Breast epithelium (tissue), 4 donors: ENCODE measurements around the gene RPUSD1. TPM values are rescaled to one million over a fixed set of nuclear protein-coding genes. Genes with fewer than 3 reads are reported as not detected.
A peak's percentile ranks its signal among the peaks of the same experiment; 100 is the strongest.

Experiments
- DNase-seq, 2 donors: peaks; one replicate each; pipeline ENCODE4 v3.0.0-alpha.2; 2019; ENCODE audit warnings: low spot score in 2 of 2
- H3K27ac ChIP-seq, 2 donors: fragments of 200-600 bp; sonication (generic) in 1 of 2; one replicate each; pipeline ENCODE4 v1.5.1; 2016 to 2019; ENCODE audit warnings: mild to moderate bottlenecking in 1 of 2
- H3K27me3 ChIP-seq, 2 donors: fragments of 200-600 bp; sonication (generic) in 1 of 2; one replicate each; pipeline versions ENCODE4 v1.5.1 to v1.6.0; 2017 to 2019; ENCODE audit warnings: control low read depth in 1 of 2, mild to moderate bottlenecking in 1 of 2
- H3K36me3 ChIP-seq: fragments of 200-600 bp; one replicate; pipeline ENCODE4 v1.5.1; 2019
- H3K4me1 ChIP-seq, 2 donors: fragments of 200-600 bp; sonication (generic); one replicate each; pipeline ENCODE4 v1.5.1; 2016 to 2019; ENCODE audit warnings: control low read depth in 1 of 2
- H3K4me3 ChIP-seq, 3 donors: fragments of 200-600 bp; sonication (generic); 1 replicate in 2 of 3; 2 replicates in 1 of 3; pipeline ENCODE4 v1.5.1; 2016 to 2019; ENCODE audit warnings: mild to moderate bottlenecking in 3 of 3, moderate library complexity in 2 of 3
- H3K9me3 ChIP-seq, 2 donors: fragments of 200-600 bp; sonication (generic) in 1 of 2; one replicate each; pipeline ENCODE4 v1.5.1; 2016 to 2019; ENCODE audit warnings: control low read depth in 1 of 2
- CTCF ChIP-seq, 3 donors: fragments of 450-650 bp; IDR thresholded peaks; one replicate each; pipeline ENCODE4 v1.5.1; 2016 to 2017; ENCODE audit warnings: antibody characterized with exemption in 3 of 3, mild to moderate bottlenecking in 3 of 3, moderate library complexity in 3 of 3
- POLR2A ChIP-seq: fragments of 450-650 bp; IDR thresholded peaks from one replicate; pipeline ENCODE4 v1.6.1; 2016; ENCODE audit warnings: antibody characterized with exemption, mild to moderate bottlenecking, moderate library complexity
- POLR2AphosphoS5 ChIP-seq, 3 donors: sonication (generic); formaldehyde crosslinking; IDR thresholded peaks; one replicate each; pipeline ENCODE4 v1.6.1; 2017; ENCODE audit warnings: antibody characterized with exemption in 3 of 3
- intact Hi-C: fragments of 100-400 bp; cut with DNase I; formaldehyde crosslinking; loops from one replicate; pipeline ENCODE4 v1.15.1; 2023; ENCODE audit warnings: low total_unique reads
- total RNA-seq, 3 donors: library from RNA; depleted of rRNA; stranded (reverse); fragments of >200 nt; gene quantifications; one replicate each; pipeline ENCODE4 v1.1.0, GENCODE V29; 2016

Gene RPUSD1
- total RNA-seq, 3 donors from 2014 or later: 13.1 to 18.4 (median 16.1) TPM

DNA sequence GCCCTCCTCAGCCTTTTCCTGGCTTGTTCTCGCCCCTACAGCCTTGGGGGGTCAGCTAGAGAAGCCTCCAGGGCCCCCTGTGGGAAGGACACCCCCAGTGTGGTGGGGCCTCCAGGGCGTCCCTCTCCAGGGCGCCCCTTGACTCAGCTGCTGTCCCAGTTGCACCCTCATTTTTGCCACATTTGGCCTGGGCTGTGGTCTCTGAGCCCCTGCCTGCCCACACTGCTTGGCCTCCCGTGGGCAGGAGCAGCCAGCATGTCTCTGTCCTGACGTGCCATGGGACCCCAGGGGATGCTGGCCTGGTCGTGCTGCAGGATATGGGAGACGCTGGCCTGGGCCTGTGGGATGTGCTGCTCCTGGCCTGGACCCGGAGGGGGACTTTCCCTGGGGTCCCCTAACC lies 5.2 kb upstream of the RPUSD1 start:
- intact Hi-C loops: no loop called here
- no peak for DNase-seq
- TF ChIP-seq POLR2A (no peak), POLR2AphosphoS5 (IDR thresholded peaks at IDR 0.05) (no peak), CTCF (IDR thresholded peaks at IDR 0.05) (no peak)
- no peak overlapping the region for H3K27ac ChIP-seq
- H3K27me3 ChIP-seq: peaks cover 3 to 14% of the 10 kb centered on the region in 2 donors
- H3K36me3 ChIP-seq: no peaks in the 10 kb centered on the region
- no peaks in the 10 kb centered on the region for H3K9me3 ChIP-seq
- H3K4me3 ChIP-seq: no peak overlapping the region
- peaks cover 5 to 8% of the 10 kb centered on the region in 2 donors for H3K4me1 ChIP-seq

DNA sequence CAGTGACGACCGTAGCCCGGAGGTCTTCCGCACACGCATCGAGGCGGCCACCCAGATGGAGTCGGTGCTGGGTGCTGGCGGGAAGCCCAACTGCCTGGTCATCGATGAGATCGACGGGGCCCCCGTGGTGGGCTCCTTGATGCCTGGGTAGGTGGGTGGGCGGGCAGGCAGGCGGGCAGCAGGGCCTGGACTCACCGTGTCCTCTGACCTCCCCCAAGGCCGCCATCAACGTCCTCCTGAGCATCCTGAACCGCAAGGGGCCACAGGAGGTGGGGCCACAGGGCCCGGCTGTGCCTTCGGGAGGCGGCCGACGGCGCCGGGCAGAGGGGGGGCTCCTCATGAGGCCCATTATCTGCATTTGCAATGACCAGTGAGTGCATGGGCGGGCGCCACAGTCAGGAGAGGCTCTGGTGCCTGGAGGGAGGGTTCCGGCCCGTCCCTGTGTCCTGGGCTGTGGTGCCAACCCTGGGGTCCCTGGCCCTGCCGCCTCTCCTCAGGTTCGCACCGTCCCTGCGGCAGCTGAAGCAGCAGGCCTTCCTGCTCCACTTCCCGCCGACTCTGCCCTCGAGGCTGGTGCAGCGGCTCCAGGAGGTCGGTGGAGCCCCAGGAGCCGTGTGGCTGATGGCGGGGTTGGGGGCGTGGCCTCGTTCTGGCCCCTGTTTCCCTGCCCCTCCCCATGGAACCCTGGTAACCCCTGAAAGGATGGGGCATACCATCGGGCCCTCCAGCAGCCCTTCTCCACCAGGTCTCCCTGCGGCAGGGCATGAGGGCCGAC lies 4.2 kb upstream of the RPUSD1 start:
- Histone ChIP-seq H3K4me1 (peaks cover 5 to 8% of the 10 kb centered on the region in 2 donors), H3K9me3 (no peaks in the 10 kb centered on the region), H3K27me3 (peaks cover 3 to 10% of the 10 kb centered on the region in 2 donors), H3K4me3 (no peak overlapping the region), H3K27ac (no peak overlapping the region), H3K36me3 (no peaks in the 10 kb centered on the region)
- DNase-seq: no peak
- no peak for TF ChIP-seq CTCF (IDR thresholded peaks at IDR 0.05)
- TF ChIP-seq POLR2AphosphoS5 (IDR thresholded peaks at IDR 0.05): no peak
- no peak for TF ChIP-seq POLR2A
- intact Hi-C loops: no loop called here

DNA sequence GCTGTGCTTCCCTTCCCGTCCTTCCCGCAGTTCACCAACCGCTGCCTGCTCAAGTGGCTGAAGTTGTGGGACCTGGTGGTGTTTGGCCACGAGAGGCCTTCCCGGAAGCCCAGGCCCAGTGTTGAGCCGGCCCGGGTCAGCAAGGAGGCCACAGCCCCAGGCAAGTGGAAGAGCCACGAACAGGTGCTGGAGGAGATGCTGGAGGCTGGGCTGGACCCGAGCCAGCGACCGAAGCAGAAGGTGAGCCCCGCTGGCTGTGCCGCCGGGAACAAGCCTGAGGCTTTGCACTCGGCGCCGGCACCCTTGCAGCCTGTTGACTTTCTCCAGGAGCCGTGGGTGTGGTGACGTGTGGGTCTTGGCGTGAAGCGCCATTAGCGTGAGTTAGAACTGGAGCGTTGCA lies 3.0 kb upstream of the RPUSD1 start:
- H3K4me3 ChIP-seq: no peak overlapping the region
- H3K27me3 ChIP-seq: no peaks in the 10 kb centered on the region
- no peak overlapping the region for H3K27ac ChIP-seq
- no peak for DNase-seq
- peaks cover 5 to 11% of the 10 kb centered on the region in 2 donors for H3K4me1 ChIP-seq
- TF ChIP-seq POLR2AphosphoS5 (IDR thresholded peaks at IDR 0.05): no peak
- TF ChIP-seq POLR2A: no peak
- no peak for TF ChIP-seq CTCF (IDR thresholded peaks at IDR 0.05)
- intact Hi-C loops: no loop called here
- H3K9me3 ChIP-seq: no peaks in the 10 kb centered on the region
- H3K36me3 ChIP-seq: no peaks in the 10 kb centered on the region

- Histone ChIP-seq H3K9me3 (no peaks in the 10 kb centered on the region), H3K4me3 (no peak overlapping the region), H3K27ac (no peak overlapping the region), H3K36me3 (no peaks in the 10 kb centered on the region), H3K27me3 (no peaks in the 10 kb centered on the region), H3K4me1 (peaks cover 5 to 11% of the 10 kb centered on the region in 2 donors)
- intact Hi-C loops: no loop called here
- TF ChIP-seq CTCF (IDR thresholded peaks at IDR 0.05) (no peak), POLR2A (no peak), POLR2AphosphoS5 (IDR thresholded peaks at IDR 0.05) (no peak)
- no peak for DNase-seq
Observed at GRCh38 chr16:790086-790485, 1.9 kb upstream of the RPUSD1 start.

GRCh38 chr16:789191-789850 lies 1.1 kb upstream of the RPUSD1 start:
- intact Hi-C loops: no loop called here
- no peak overlapping the region for H3K27ac ChIP-seq

More at GRCh38 chr16:789191-789850, 1.1 kb upstream of the RPUSD1 start:
- no peak for DNase-seq
- Histone ChIP-seq H3K27me3 (no peaks in the 10 kb centered on the region), H3K9me3 (no peaks in the 10 kb centered on the region), H3K4me3 (peak overlapping the region; percentile 72 to 99 (median 93)), H3K36me3 (no peaks in the 10 kb centered on the region), H3K4me1 (peaks cover 5 to 11% of the 10 kb centered on the region in 2 donors)
- no peak for TF ChIP-seq POLR2AphosphoS5 (IDR thresholded peaks at IDR 0.05)
- no peak for TF ChIP-seq CTCF (IDR thresholded peaks at IDR 0.05)
- TF ChIP-seq POLR2A: no peak
